ENCODE measurements around the gene DMRTA2.

DMRTA2 gene

DNA sequence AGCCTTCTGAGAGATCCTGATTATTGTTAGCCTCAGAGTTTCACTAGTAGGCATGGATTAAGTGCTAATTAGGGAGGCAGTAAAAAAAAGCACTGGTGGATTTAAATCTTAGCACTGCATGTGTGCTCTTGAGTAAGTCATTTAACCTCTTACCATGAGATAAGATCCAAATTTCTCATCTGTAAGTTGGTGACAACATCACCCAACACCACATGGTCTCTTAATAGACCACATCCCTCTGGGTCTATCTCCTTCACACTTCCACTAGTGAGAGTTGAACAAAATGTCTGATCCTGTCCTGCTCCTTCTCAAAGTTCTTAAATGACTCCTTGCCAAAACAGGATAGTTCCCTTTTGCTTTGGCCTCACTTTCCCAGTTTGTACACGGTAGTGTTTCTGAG lies 29.5 kb upstream of the DMRTA2 start:
- TF ChIP-seq, protein P1, sequence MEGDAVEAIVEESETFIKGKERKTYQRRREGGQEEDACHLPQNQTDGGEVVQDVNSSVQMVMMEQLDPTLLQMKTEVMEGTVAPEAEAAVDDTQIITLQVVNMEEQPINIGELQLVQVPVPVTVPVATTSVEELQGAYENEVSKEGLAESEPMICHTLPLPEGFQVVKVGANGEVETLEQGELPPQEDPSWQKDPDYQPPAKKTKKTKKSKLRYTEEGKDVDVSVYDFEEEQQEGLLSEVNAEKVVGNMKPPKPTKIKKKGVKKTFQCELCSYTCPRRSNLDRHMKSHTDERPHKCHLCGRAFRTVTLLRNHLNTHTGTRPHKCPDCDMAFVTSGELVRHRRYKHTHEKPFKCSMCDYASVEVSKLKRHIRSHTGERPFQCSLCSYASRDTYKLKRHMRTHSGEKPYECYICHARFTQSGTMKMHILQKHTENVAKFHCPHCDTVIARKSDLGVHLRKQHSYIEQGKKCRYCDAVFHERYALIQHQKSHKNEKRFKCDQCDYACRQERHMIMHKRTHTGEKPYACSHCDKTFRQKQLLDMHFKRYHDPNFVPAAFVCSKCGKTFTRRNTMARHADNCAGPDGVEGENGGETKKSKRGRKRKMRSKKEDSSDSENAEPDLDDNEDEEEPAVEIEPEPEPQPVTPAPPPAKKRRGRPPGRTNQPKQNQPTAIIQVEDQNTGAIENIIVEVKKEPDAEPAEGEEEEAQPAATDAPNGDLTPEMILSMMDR (IDR thresholded peaks at IDR 0.05; ENCODE audit: low read depth, low read length, missing control alignments), result no peak
- Histone ChIP-seq H3K36me3 (replicated peaks) (no peaks in the 10 kb centered on the region), H3K27ac (no peak overlapping the region), H3K27me3 (replicated peaks) (no peaks in the 10 kb centered on the region), H3K4me3 (ENCODE audit: low read depth, low read length) (no peak overlapping the region)
- no peak for DNase-seq
- in situ Hi-C loops (cut with HindIII; ENCODE audit: low pct_ligation_motif_present, low sequenced_read_pairs), result no loop called here

DNA sequence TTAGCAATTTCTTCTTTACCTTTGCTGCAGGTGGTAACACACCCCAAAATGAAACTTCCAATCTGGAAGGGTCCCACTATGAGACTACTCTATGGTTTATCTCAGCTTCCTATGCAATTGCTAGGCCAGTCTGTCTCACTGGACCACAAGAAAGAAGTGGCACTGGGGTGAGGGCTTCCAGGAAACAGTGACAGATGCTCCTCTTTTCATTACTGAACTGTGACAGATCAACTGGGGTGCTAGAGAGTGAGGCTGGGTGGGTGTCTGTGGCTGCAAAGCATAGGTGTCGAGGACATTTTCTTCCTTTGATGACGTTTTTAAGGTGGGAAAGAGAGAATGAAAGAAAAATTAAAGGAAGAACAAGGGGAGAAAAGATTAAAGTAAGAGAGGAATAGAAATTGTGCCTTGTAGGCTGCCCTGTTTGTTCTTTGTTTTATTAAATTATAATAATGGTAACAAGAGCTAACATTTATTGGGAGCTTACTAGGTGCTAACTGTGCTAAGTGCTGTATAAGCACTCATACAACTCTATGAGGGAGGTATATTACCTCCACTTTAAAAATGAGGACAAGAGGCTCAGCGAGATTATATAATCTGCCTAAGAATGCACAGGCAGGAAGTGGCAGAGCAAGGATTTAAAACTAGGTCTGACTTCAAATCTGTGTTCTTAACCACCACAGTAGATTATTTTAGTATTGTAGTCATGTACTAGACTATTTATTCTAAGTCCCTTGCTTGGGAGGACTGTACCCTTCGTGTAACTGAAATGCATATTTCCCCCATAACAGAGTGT lies 27.8 kb upstream of the DMRTA2 start:
- DNase-seq, result no peak

DNA sequence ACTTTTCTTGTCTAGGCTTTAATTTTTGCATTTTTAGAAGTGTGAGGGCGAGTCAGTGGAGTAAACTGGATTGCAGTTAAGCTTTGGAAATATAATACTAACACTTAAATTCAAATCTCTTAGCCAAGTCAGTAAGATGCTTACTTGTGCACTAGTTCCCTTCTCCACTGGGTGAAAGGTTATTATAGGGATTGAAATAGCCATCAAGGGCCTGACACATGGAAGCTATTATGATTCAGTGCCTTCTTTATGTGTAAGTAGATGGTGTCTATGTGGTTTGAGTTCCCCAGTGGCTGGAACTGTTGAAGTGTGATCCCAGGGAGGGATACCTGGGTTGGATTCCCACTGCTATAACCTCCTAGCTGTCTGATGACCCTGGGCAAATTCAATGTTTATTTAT lies 24.7 kb upstream of the DMRTA2 start:
- H3K4me3 ChIP-seq (ENCODE audit: low read depth, low read length), result no peak overlapping the region
- in situ Hi-C loops (cut with HindIII; ENCODE audit: low pct_ligation_motif_present, low sequenced_read_pairs), result no loop called here
- no peaks in the 10 kb centered on the region for H3K27me3 ChIP-seq (replicated peaks)
- H3K27ac ChIP-seq, result no peak overlapping the region
- H3K36me3 ChIP-seq (replicated peaks), result no peaks in the 10 kb centered on the region
- TF ChIP-seq, protein P1 (IDR thresholded peaks at IDR 0.05; ENCODE audit: low read depth, low read length, missing control alignments), result no peak
- no peak for DNase-seq

More for the DNA sequence above, 27.8 kb upstream of the DMRTA2 start:
- in situ Hi-C loops (cut with HindIII; ENCODE audit: low pct_ligation_motif_present, low sequenced_read_pairs), result no loop called here
- TF ChIP-seq, protein P1 (IDR thresholded peaks at IDR 0.05; ENCODE audit: low read depth, low read length, missing control alignments), result no peak
- H3K4me3 ChIP-seq (ENCODE audit: low read depth, low read length), result no peak overlapping the region
- H3K27ac ChIP-seq, result no peak overlapping the region
- no peaks in the 10 kb centered on the region for H3K27me3 ChIP-seq (replicated peaks)
- H3K36me3 ChIP-seq (replicated peaks), result no peaks in the 10 kb centered on the region

DNA sequence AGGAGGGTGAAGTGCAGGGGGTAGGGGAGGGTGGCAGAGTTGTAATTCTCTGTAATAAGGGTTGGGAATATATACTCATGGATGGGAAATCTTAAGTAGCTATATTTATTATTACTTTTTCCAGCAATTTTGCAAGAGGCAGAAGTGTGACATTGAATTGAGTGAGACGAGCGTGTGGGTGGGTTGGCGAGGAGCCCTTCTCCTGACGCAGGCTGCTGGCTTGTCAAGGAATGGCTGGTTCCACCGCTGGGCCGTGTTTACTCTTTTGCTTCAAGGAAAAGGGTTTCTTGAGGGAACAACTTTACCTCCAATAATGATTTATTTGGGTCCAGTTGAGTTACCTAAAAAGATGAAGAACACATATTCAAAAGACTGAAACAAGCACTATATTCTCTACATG lies 17.9 kb upstream of the DMRTA2 start:
- in situ Hi-C loops (cut with HindIII; ENCODE audit: low pct_ligation_motif_present, low sequenced_read_pairs), result no loop called here
- TF ChIP-seq, protein P1 (IDR thresholded peaks at IDR 0.05; ENCODE audit: low read depth, low read length, missing control alignments), result no peak
- DNase-seq, result no peak
- Histone ChIP-seq H3K4me3 (ENCODE audit: low read depth, low read length) (no peak overlapping the region), H3K27ac (no peak overlapping the region), H3K27me3 (replicated peaks) (no peaks in the 10 kb centered on the region), H3K36me3 (replicated peaks) (no peaks in the 10 kb centered on the region)

DNA sequence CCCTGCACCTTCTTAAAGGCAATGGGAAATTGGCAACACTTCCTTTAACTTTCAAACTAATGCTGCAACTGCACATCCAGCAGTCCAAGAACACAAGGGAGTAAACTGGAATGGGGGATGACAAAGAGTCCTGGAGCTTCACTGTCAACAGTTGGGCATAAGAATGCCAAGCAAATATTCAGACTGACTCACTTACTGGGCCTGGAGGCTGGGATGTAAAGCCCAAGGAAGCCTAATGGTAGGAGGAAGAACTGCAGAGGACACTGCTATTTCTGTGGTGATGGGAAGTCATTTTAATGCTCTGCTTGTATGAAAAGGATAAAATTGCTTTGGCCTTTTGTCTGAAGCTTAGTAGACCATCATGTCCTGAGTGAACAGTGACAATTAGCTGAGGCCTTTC lies 15.7 kb upstream of the DMRTA2 start:
- no peak overlapping the region for H3K27ac ChIP-seq
- H3K36me3 ChIP-seq (replicated peaks), result no peaks in the 10 kb centered on the region
- no peak overlapping the region for H3K4me3 ChIP-seq (ENCODE audit: low read depth, low read length)
- DNase-seq, result no peak
- H3K27me3 ChIP-seq (replicated peaks), result no peaks in the 10 kb centered on the region
- in situ Hi-C loops (cut with HindIII; ENCODE audit: low pct_ligation_motif_present, low sequenced_read_pairs), result no loop called here
- TF ChIP-seq, protein P1 (IDR thresholded peaks at IDR 0.05; ENCODE audit: low read depth, low read length, missing control alignments), result peak; percentile 30

DNA sequence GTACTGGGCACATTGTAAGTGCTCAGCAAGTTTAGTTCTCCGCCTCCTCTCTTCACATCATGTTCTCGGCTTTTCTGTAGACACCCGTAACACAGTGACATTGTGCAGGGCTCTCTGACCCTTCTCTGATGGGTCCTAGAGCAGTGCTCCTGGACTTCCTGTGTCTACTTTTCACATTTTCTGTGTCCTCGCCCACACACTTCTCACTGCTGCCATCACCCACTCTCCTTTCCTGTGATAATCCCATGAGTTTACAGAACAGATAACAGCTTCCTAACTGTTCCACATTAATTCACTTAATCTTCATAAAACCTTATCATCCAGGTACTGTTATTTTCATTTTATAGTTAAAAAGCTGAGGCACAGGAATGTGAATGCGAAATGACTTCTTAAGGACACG lies 13.2 kb upstream of the DMRTA2 start:
- no peak overlapping the region for H3K4me3 ChIP-seq (ENCODE audit: low read depth, low read length)
- in situ Hi-C loops (cut with HindIII; ENCODE audit: low pct_ligation_motif_present, low sequenced_read_pairs), result no loop called here
- TF ChIP-seq, protein P1 (IDR thresholded peaks at IDR 0.05; ENCODE audit: low read depth, low read length, missing control alignments), result no peak
- no peak for DNase-seq
- peaks cover 9% of the 10 kb centered on the region for H3K27me3 ChIP-seq (replicated peaks)
- H3K36me3 ChIP-seq (replicated peaks), result no peaks in the 10 kb centered on the region
- no peak overlapping the region for H3K27ac ChIP-seq
